ENCODE measurements around the gene MORF4L1.
"Not testable (repeated sequence)": the region's sequence is repeated elsewhere in the genome, so short reads cannot be mapped to it uniquely, and the experiment has no call there.

The MORF4L1 gene

DNA sequence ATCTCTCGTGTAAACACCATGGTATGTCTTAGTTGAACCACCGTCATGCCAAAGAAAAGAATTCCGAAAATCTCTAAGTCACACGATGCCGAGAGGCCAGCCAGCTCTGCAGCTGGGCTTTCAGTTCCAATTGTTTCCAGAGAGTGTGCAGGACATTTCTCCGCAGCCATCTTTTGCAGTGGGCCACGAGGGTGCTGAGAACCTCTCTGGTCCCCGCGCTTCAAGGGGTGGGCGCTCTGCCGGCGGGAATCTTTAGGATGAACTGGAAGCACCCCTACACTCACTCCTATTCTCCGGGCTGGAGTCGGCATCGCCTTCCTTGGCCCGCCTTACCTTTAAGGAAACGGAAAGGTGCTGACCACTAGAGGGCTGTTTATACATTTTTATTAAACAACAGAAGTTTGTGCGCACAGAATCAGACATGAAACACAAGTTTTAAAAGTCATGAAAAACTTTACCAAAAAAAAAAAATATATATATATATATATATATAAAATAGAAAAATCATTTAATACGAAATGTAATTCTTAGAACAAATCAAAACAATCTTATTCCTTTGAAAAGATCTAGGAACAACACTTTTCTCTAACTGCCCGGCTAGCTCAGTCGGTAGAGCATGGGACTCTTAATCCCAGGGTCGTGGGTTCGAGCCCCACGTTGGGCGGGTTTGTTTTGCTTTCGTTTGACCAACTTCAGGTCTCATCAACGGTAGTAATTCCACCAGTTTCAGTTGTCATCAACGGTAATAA is 12.5 kb upstream of the MORF4L1 start:
- peak; percentile 87 for DNase-seq (ENCODE audit: low spot score)

DNA sequence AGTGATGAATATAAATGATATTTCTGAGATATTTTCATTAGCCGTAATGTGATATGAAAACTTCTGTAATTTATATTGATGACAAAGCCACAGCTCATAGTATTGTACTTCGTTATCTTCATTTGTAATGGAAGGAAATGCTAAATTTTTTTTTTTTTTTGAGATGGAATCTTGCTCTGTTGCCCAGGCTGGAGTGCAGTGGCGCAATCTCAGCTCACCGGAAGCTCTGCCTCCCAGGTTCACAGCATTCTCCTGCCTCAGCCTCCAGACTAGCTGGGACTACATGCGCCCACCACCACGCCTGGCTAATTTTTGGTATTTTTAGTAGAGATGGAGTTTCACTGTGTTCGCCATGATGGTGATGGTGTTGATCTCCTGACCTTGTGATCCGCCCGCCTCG is 7.1 kb upstream of the MORF4L1 start:
- not testable (repeated sequence) for DNase-seq (ENCODE audit: low spot score)

DNA sequence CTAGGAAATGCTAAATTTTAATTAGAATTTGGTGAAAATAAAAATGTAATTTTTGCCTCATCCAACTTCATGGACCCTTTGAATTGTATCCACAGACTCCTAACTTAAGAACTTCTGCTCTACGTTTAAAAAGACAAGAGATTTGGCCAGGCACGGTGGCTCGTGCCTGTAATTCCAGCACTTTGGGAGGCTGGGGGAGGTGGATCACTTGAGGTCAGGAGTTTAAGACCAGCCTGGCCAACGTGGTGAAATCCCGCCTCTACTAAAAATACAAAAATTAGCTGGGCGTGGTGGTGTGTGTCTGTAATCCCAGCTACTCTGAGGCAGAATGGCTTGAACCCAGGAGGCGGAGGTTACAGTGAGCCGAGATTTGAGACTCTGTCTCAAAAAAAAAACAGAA is 6.7 kb upstream of the MORF4L1 start:
- DNase-seq (ENCODE audit: low spot score) = not testable (repeated sequence)

DNA sequence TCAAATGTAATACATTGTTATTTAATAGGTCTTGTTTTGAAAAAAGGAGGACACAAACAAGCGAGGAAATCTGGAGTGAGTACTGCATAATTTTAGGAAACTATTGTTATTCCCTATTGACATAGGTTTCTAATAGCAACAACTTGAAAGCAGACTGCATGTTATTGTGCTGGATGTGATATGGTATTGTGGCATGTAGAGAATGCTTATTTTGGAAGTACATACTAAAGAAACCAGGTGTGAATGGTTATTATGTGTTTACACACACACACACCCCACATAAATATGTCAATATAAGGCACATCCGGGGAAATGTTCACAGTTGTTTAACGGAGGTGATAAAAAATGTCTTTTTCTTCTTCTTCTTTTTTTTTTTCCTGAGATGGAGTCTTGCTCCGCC is 5.9 kb upstream of the MORF4L1 start:
- no peak for DNase-seq (ENCODE audit: low spot score)

DNA sequence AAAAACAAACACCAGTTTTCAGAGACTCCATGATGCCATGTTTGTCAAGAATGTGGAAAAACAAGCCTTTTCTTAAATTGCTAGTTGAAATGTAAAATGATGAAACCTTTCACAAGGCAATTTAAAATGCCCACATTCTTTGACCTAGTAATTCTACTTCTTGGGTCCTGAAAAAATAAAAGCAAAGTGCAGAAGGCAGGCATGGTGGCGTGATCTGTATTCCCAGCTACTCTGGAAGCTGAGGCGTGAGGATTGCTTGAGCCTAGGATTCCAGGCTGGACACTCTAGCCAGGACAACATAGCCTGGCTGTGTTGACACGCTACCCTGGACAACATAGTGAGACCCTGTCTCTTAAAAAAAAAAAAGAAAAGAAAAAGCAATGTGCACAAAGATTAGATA is 4.3 kb upstream of the MORF4L1 start:
- no peak for DNase-seq (ENCODE audit: low spot score)

DNA sequence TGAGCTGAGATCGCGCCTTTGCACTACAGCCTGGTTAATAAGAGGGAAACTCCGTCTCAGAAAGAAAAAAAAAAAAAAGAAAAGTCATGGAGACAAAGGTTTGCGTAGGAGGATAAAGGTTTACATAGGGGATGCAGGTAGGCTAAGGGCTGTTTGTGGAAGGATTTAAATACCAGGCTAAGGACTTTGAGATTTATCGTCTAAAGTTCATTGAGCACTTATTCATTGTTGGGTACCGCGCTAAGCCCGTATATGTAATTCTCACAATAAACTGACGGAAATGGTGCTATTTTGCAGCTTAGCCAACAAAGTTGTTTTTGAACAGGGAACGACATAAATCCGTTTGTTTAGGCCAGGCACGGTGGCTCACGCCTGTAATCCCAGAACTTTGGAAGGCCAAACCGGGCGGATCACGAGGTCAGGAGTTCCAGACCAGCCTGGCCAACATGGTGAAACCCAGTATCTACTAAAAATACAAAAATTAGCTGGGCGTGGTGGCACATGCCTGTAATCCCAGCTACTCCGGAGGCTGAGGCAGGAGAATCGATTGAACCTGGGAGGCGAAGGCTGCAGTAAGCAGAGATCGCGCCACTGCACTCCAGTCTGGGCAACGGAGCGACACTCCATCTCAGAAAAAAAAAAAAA is 1.1 kb upstream of the MORF4L1 start:
- not testable (repeated sequence) for DNase-seq (ENCODE audit: low spot score)

DNA sequence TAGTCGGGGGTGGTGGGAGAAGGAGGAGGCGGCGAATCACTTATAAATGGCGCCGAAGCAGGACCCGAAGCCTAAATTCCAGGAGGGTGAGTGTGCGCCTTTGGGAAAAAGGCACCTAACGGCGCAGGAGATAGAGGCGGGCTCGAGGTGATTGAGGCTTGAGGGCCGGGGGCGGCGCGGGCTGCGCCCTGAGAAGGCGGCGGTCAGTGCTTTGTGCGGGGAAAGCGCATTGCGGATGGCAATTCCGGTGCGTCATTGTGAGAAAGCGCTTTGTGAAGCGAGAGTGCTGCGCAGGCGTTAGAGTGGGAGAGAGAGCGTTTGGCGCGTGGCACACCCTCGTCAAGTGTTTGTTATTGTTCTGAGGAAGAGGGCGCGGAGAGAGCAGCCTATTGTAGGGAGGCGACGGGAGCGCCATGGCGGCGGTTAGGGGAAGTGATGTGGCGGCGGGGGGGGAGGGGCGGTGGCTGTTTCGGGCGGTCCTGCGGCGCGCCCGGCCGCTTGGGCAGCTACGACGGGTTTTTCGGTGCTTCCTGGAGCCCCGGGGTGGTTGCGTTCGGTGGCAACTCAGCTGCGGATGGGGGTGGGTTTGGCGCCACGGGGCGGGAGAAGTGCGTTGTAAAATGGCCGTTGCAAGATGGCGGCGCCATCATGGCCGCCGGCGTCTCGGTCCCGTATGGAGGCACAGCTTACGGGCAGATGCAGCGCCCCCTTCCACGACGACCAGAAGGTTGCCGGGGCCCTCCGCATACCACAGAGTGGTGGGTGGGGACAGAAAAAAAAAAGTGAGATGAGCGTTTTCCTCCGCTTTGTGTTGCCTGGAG is 492 bp downstream of the MORF4L1 start:
- peak; percentile 85 for DNase-seq (ENCODE audit: low spot score)

DNA sequence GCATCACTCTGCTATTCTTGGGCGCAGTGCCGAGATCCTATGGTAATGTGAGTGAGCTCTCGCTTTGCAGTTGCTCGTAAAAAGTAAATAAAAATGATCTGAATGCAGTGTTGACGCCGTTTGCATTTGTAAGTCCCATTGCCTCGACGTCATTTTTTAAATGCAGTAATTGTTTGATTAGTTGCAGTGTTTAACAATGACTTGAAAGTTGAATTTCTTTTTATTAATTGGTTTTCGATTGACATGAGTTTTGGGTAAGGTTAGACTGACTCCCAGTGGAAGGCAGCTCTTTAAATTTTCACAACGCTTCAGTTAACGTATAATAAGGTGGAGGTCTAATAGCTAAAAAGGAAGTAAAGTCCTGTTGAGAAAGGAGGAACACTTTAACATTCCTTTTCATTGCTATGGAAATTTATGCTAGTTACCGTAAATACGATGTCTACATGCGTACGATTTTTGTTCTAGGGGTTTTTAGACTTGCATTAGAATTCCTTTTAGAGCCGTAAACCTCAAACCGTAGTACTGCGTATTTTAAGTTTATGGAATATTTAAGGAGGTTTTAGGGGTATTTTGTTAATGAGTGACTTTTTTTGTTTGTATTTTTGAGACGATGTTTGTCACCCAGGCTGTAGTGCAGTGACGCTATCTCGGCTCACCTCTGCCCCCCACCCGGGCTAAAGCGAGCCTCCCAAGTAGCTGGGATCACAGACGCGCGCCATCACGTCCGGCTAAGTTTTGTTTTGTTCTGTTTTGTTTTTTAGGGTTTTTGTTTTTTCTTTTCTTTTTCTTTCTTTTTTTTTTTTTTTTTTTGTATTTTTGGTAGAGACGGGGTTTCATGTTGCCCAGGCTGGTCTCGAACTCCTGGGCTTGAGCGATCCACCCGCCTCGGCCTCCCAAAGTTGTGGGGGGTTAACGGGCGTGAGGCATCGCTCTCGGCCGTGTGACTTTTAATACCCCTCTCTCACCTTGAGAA is 1.4 kb downstream of the MORF4L1 start:
- no peak for DNase-seq (ENCODE audit: low spot score)

DNA sequence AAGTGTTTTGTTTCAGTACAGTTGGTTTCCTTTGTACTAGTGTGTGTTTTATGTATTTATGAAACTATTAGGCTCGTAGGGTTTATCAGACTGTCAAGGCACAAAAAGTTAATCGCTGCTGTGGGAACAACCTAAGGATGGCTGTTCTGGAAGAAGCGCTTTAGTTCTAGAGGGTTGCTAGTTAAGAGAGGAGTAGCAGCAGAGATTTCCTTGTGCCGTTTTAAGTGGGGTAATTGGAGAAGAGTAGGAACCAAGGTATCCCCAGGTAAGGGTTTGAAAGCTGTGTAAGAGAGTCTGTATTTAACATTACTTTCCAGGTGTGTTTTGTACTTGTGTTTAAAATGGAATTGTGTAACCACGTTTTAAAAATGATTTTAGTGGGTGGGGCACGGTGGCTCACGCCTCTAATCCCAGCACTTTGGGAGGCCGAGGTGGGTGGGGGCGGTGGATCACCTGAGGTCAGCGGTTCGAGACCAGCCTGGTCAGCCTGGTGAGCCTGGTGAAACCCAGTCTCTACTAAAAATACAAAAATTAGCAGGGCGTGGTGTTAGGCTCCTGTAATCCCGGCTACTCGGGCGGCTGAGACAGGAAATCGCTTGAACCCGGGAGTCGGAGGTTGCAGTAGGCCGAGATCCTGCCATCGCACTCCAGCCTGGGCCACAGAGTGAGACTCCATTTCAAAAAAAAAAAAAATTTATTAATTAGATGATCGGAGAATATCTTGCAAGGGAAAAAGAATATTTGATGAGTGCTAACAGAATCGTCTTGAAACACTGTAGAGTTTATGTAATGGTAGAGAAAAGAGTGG is 2.6 kb downstream of the MORF4L1 start:
- no peak for DNase-seq (ENCODE audit: low spot score)

DNA sequence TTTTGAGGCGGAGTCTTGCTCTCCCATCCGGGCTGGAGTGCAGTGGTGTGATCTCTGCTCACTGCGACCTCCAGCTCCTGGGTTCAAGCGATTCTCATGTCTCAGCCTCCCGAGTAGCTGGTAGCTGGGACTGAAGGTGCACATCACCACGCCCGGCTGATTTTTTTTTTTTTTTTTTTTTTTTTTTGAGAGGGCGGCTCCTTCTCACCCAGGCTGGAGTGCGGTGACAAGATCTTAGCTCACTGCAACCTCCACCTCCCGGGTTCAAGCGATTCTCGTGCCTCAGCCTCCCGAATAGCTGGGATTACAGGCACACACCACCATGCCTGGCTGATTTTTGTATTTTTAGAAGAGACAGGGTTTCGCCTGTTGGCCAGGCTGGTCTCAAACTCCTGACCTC is 4.3 kb downstream of the MORF4L1 start:
- DNase-seq (ENCODE audit: low spot score) = not testable (repeated sequence)

DNA sequence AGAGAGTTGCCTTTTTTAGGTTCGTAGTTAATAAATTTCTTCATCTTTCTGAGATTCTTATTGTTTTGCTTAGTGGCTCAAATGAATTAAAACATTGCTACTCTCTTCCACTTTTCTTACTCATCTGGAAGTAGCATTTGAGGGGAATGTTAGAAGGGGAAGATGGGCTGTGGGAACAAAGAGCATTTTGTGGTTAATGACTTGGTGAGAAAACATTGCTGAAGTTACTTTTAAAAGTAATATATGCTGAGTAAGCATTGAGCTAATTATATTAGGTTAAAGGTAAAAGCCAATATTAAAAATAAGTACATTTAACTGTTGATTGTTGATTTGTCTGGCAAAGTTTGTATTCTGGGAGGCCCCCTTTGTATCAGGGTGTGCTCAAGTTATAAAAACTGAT is 5.7 kb downstream of the MORF4L1 start:
- DNase-seq (ENCODE audit: low spot score) = no peak

DNA sequence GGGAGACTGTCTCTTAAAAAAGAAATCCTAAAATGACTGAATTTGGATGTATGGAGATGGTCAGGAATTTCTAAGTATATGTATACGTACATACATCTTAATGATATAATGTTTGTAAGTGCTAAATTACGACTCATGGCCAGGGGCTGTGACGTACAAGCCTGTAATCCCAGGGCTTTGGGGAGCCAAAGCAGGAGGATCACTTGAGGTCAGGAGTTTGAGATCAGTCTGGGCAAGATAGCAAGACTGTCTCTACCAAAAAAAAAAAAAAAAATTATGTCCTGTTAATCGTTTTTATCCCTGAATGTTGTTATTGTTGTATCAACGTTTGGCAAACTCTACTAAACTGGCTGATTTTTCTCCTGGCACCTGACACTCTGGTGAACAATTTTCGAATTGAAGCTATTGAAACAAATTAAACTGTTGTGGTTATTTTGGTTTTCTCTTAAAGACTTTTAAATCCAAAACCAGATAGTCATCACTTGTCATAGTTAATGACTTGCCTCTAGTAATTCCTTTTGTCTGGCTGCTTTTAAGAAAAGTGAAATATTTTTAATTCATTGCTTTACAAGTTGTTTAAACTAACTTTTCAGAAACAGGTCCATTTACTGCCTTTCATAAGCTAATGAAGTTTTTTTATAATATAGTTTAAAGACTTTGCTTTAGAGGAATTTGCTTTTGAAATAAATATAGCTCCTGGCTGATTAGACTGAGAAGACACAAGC is 7.0 kb downstream of the MORF4L1 start:
- no peak for DNase-seq (ENCODE audit: low spot score)

DNA sequence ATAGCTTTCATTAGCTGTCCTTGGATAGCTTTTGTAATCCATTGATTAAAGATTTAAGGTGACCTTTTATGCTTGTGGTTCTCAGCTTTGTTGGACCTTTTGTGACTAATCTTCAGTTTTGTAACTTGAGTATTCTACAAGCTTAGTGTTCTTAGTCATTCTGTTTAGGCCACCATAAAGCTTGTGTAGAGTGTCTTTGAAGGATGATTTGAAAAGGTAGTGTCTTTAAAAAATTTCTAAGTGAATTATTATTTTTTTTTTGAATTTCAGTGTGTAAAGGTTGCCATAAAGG is 7.5 kb downstream of the MORF4L1 start:
- DNase-seq (ENCODE audit: low spot score) = no peak

DNA sequence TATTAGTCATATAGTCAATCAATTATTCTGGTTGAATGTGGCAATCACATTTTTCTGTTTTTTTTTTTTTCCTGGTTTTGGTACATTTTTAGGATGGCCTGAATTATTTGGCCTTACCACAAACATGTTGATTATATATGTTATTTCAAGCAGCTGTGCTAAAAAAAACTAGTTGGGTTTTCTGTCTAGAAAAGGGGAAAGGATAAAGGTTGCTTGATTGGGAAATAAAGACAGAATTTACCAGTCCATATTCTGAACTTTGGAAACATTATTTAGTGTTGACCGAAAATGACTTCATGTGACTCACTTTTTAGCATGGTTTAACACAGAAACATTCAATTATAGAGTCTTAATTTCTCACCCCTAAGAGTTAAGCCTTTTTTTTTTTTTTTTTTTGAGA is 8.1 kb downstream of the MORF4L1 start:
- no peak for DNase-seq (ENCODE audit: low spot score)

DNA sequence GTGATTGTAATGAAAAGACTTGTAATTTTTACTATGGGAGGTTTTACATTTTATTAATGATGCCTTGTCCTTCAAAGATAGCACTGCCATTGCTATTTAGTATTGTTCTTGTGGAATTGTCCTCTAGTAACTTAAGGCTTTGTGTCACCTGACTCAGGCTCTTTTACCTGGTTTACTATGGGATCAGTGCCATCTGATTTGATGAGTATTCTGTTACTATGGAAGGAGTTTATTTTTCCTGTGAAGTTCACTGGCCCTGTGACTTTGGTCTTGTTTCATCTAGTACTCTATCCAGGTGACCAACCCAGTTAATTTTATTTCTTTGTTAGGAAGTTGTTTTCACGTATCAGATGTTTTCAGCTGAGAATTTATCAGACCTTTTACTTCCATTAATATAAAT is 9.0 kb downstream of the MORF4L1 start:
- DNase-seq (ENCODE audit: low spot score) = no peak

DNA sequence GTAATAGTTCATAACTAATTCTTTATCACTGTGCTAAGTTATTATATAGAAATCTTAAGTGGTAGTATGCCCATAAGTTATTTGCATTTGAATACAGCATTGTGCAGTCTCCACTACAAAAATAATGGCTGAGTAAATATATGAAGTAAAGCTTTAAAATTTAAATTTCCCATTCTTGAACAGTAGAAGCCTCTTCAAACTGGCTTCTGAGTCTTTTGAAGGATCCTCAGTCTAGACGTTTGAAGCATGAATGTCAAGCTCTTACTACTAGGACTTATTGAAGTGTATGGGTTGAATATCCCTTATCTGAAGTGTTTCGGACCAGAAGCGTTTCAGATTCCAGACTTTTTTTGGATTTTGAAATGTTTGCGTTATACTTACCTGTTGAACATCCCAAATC is 16.3 kb downstream of the MORF4L1 start:
- no peak for DNase-seq (ENCODE audit: low spot score)

DNA sequence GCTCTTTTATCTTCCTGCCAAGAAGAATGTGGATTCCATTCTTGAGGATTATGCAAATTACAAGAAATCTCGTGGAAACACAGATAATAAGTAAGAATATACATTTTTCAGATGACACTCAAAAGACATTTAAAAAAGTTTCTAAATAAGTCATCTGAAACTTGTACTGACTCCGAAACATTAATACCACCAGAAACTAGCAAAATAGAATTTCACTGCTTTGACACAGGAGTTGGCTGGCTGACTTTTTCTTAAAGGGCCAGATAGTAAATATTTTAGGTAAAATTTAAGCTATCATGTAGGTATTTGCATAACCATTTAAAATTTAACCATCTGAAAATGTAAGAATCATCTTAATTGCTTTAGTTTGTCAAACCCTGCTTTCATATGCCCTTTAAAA is 20.8 kb downstream of the MORF4L1 start:
- DNase-seq (ENCODE audit: low spot score) = no peak

DNA sequence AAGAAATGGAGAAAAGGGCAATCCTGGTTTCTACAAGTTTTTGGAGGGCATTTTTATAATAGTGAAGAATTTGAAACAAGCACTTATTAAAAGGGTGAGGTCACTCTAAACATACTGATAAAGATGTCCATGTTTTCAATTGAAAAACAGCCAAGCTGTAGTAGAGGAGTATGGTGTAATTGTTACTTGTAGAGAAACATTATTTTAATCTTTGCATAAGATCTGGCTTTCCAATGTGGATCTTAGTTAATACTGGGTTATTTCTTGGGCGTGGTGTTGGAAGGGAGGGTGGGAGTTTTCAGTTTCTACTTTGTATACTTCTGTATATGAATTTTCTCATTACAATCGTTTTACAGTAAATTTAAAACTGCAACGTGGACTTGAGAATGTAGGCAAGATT is 22.8 kb downstream of the MORF4L1 start:
- DNase-seq (ENCODE audit: low spot score) = no peak

DNA sequence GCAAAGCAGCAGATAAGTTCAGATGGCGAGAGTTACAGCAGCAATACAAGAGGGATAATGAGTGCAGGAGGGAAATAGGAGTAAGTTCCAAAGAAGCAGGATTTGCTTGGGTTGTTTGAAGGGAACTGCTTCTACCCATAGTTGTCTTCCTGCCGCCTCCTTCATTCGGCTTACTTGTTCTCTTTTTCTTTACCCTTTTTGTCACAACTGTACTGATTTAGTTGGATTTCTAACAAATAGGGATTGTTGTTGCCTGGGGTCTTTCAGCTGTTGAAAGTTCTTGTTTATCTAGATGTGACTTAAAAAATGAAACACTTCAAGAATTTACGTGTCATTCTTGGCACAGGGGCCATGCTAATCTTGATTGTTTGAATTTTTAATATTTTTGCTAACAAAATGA is 25.9 kb downstream of the MORF4L1 start:
- DNase-seq (ENCODE audit: low spot score) = no peak

DNA sequence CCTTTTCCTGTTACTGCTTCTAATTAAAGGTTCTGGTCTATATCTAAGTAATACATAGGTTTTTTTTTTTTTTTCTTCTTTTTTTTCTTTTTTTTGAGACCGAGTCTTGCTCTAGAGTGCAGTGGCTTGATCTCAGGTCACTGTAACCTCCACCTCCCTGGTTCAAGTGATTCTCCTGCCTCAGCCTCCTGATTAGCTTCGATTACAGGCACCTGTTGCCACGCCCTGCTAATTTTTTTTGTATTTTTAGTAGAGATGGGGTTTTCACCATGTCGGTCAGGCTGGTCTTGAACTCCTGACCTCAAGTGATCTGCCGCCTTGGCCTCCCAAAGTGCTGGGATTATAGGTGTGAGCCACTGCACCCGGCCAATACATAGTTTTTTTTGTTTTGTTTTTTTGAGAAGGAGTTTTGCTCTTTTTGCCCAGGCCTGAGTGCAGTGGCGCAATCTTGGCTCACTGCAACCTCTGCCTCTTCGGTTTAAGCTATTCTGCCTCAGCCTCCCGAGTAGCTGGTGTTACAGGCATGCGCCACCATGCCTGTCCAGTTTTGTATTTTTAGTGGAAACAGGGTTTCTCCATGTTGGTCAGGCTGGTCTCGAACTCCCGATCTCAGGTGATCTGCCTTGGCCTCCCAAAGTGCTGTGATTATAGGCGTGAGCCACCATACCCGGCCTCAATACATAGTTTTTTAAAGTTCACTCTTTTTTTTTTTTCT is 28.3 kb downstream of the MORF4L1 start:
- DNase-seq (ENCODE audit: low spot score) = not testable (repeated sequence)

Data from D341Med (cell line).